OCI-LY3 (cell line): Measurements from ENCODE around the gene DNAJC5.

Experiments used
- CTCF ChIP-seq: fragments of 200-600, 300-600 bp; sonication (generic); IDR thresholded peaks from 2 replicates; pipeline ENCODE4 v1.5.1; 2014; ENCODE audit warnings: antibody characterized with exemption, low read length, low read depth
- EZH2phosphoT487 ChIP-seq: fragments of 200-600 bp; shearing (Covaris generic); IDR thresholded peaks from 2 replicates; pipeline ENCODE4 v1.6.1; 2018; ENCODE audit warnings: antibody characterized with exemption, mixed run types, low read depth

GRCh38 chr20:63931735-63932134 lies 36.8 kb downstream of the DNAJC5 start:
- TF ChIP-seq CTCF = no peak
- no peak for TF ChIP-seq EZH2phosphoT487
